ENCODE results near the gene DENND2A.

DNA sequence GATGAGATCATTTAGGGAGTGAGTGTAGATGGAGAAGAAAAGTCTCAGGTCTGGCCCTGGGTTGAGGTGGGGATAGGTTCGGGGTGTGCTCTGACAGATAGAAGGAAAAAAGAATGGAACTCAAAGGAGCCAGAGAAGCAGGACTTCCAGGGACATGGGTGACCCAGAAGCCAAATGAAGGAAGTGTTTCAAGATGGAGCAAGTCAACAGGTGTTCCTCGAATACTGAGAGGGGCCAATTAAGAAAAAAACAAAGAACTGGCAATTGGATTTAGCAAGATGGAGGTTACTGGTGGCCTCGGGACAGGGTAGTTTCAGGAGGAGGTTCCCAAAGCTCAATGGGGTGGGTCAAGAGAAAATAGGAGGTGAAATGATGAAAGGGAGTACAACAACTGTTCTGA lies 40.3 kb downstream of the DENND2A start:
- TF ChIP-seq, protein P1, sequence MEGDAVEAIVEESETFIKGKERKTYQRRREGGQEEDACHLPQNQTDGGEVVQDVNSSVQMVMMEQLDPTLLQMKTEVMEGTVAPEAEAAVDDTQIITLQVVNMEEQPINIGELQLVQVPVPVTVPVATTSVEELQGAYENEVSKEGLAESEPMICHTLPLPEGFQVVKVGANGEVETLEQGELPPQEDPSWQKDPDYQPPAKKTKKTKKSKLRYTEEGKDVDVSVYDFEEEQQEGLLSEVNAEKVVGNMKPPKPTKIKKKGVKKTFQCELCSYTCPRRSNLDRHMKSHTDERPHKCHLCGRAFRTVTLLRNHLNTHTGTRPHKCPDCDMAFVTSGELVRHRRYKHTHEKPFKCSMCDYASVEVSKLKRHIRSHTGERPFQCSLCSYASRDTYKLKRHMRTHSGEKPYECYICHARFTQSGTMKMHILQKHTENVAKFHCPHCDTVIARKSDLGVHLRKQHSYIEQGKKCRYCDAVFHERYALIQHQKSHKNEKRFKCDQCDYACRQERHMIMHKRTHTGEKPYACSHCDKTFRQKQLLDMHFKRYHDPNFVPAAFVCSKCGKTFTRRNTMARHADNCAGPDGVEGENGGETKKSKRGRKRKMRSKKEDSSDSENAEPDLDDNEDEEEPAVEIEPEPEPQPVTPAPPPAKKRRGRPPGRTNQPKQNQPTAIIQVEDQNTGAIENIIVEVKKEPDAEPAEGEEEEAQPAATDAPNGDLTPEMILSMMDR (IDR thresholded peaks at IDR 0.05): no peak
- TF ChIP-seq FOXK1 (CRISPR knock-in tag; IDR thresholded peaks at IDR 0.05) (no peak), PRRX2 (CRISPR knock-in tag; IDR thresholded peaks at IDR 0.05) (no peak), NR1H2 (CRISPR knock-in tag; IDR thresholded peaks at IDR 0.05) (no peak), ELF4 (CRISPR knock-in tag; IDR thresholded peaks at IDR 0.05; ENCODE audit: low read depth) (no peak), RORB (CRISPR knock-in tag; IDR thresholded peaks at IDR 0.05) (no peak), FOXJ3 (CRISPR knock-in tag; IDR thresholded peaks at IDR 0.05; ENCODE audit: borderline replicate concordance) (no peak), NR2C2 (CRISPR knock-in tag; IDR thresholded peaks at IDR 0.05) (no peak), ETV6 (CRISPR knock-in tag; IDR thresholded peaks at IDR 0.05) (no peak), ZNF263 (CRISPR knock-in tag; IDR thresholded peaks at IDR 0.05; ENCODE audit: low read depth) (no peak)
- TF ChIP-seq, protein P2, sequence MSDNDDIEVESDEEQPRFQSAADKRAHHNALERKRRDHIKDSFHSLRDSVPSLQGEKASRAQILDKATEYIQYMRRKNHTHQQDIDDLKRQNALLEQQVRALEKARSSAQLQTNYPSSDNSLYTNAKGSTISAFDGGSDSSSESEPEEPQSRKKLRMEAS (CRISPR knock-in tag; IDR thresholded peaks at IDR 0.05): no peak
- TF ChIP-seq, protein P3, sequence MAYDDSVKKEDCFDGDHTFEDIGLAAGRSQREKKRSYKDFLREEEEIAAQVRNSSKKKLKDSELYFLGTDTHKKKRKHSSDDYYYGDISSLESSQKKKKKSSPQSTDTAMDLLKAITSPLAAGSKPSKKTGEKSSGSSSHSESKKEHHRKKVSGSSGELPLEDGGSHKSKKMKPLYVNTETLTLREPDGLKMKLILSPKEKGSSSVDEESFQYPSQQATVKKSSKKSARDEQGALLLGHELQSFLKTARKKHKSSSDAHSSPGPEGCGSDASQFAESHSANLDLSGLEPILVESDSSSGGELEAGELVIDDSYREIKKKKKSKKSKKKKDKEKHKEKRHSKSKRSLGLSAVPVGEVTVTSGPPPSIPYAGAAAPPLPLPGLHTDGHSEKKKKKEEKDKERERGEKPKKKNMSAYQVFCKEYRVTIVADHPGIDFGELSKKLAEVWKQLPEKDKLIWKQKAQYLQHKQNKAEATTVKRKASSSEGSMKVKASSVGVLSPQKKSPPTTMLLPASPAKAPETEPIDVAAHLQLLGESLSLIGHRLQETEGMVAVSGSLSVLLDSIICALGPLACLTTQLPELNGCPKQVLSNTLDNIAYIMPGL (CRISPR knock-in tag; IDR thresholded peaks at IDR 0.05): no peak
- TF ChIP-seq, protein P4, sequence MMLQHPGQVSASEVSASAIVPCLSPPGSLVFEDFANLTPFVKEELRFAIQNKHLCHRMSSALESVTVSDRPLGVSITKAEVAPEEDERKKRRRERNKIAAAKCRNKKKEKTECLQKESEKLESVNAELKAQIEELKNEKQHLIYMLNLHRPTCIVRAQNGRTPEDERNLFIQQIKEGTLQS (CRISPR knock-in tag; conservative IDR thresholded peaks at IDR 0.05): no peak
- TF ChIP-seq, protein P5, sequence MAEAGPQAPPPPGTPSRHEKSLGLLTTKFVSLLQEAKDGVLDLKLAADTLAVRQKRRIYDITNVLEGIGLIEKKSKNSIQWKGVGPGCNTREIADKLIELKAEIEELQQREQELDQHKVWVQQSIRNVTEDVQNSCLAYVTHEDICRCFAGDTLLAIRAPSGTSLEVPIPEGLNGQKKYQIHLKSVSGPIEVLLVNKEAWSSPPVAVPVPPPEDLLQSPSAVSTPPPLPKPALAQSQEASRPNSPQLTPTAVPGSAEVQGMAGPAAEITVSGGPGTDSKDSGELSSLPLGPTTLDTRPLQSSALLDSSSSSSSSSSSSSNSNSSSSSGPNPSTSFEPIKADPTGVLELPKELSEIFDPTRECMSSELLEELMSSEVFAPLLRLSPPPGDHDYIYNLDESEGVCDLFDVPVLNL (CRISPR knock-in tag; IDR thresholded peaks at IDR 0.05; ENCODE audit: borderline replicate concordance, low read depth): no peak
